Posterior vena cava (tissue), 2 donors: ENCODE measurements around the gene JPT2. TPM values are rescaled to one million over a fixed set of nuclear protein-coding genes. Genes with fewer than 3 reads are reported as not detected.

ENCODE experiments used
- DNase-seq: peaks from one replicate; pipeline ENCODE4 v3.0.0-alpha.2; 2020; ENCODE audit warnings: low spot score
- intact Hi-C, 2 donors: fragments of 100-400 bp; cut with DNase I; formaldehyde crosslinking; loops; one replicate each; pipeline versions ENCODE4 v1.14.1 to v1.14.2; 2022 to 2023
- microRNA-seq, 2 donors: library from miRNA; unstranded; fragments of <30 nt; microRNA quantifications; one replicate each; pipeline ENCODE4 v1.2.0, GENCODE V29; 2020 to 2021; ENCODE audit warnings: borderline microRNAs expressed in 2 of 2
- total RNA-seq, 2 donors: library from RNA; stranded (reverse); fragmentation: NEBNext Ultra II Directional; extraction: Animal tissue kit (Norgen Biotek cat#: 25700); gene quantifications; one replicate each; pipeline ENCODE4 v1.2.1, GENCODE V29; 2021
- donor health status: DM: yes; HTN: yes; CAD: no.
- donor health status: DM: yes; HTN: yes; CAD: no.

The JPT2 gene
- total RNA-seq, 2 donors from 2014 or later: 23.3 to 31.1 TPM

DNA sequence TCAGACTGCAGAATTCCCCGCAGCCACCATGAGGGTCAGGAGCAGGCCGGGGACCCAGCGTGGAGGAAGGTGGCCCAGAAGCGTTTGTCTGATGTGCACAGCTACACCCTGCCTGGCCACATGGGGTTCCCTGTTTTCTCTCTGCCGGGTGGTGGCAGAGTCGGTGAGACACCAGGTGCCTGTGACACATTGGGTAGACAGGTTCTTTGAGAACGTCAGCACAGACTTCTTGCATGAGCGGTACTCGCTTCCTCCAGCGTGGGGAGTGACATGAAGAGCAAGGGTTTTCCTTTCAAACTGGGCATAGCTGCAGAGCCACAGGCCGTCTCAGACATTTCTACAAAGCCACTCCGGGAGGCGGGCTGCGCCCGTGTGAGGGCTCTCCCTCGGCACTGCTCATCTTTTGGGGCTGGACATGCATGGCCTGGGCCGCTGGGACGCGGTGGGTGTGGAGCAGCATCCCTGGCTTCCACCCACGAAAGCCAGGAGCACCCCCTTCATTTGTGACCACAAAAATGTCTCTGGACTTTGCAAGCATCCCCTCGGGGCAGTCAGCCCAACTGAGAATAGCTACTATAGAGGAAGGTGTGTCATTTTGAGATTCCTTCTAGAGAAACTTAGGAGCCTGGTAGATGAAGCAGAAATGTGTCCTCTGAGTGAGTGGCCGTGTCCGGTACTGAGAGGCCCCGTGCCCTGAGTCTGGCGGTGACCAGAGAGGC, 67.3 kb downstream of the JPT2 start:
- DNase-seq: no peak
- intact Hi-C loops: no loop called here

- intact Hi-C loops: no loop called here
- no peak for DNase-seq
Observed at GRCh38 chr16:1745900-1746692, 68.0 kb downstream of the JPT2 start.

GRCh38 chr16:1746693-1747195, 68.7 kb downstream of the JPT2 start:
- intact Hi-C loops: no loop called here
- DNase-seq: no peak

DNA sequence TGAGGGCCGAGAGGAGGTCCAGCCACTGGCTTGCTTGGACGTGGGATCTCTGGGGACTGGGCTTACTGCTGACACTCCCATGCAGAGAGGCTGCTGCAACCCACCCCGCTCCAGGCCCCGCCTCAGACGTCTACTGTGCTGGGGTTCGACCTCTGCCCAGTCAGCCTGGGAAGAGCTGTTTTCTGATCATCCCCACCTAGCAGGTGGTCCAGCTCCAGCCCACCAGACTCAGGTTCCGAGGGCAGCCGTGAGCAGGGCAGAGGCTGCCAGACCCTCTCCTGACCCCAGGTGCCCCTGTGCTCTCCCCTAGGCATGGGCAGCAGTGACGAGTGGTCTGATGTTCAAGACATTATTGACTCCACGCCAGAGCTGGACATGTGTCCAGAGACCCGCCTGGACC, 69.9 kb downstream of the JPT2 start:
- intact Hi-C loops: no loop called here
- DNase-seq: no peak

- intact Hi-C loops: no loop called here
- DNase-seq: no peak
Observed at GRCh38 chr16:1749152-1750117, 71.4 kb downstream of the JPT2 start.

Small RNAs within 50 kb of the gene (microRNA-seq; reads per million reads assigned to microRNA genes)
- 0.97 to 1.3 reads per million in 2 donors for gene MIR3177

Other genes starting within 250 kb of the JPT2 start
- gene PERCC1, start 247.2 kb upstream of the JPT2 start, total RNA-seq: not detected
- gene CCDC154, start 233.7 kb upstream of the JPT2 start, total RNA-seq: under 1 TPM; 0.42 to 0.76 TPM
- gene CLCN7, start 203.3 kb upstream of the JPT2 start, total RNA-seq: 10 to 100 TPM; 35.8 to 52.6 TPM
- gene PTX4, start 189.3 kb upstream of the JPT2 start, total RNA-seq: under 1 TPM in 1 of 2 donors, not detected in 1; 0.14 TPM
- 10 to 100 TPM; 20.8 to 21.4 TPM for gene TELO2, start 184.9 kb upstream of the JPT2 start, total RNA-seq
- gene TMEM204, start 144.6 kb upstream of the JPT2 start, total RNA-seq: 10 to 100 TPM; 23.7 to 36.5 TPM
- 10 to 100 TPM; 13.1 to 14.9 TPM for gene IFT140, start 66.2 kb upstream of the JPT2 start, total RNA-seq
- 10 to 100 TPM; 12.1 to 12.4 TPM for gene CRAMP1, start 65.9 kb upstream of the JPT2 start, total RNA-seq
- 10 to 100 TPM; 37.1 to 42.3 TPM for gene MAPK8IP3, start 27.9 kb downstream of the JPT2 start, total RNA-seq
- 10 to 100 TPM; 31.6 to 47.0 TPM for gene NME3, start 93.3 kb downstream of the JPT2 start, total RNA-seq
- 10 to 100 TPM; 10.2 to 12.0 TPM for gene EME2, start 94.5 kb downstream of the JPT2 start, total RNA-seq
- 10 to 100 TPM; 37.3 to 45.8 TPM for gene MRPS34, start 94.9 kb downstream of the JPT2 start, total RNA-seq
- 10 to 100 TPM; 21.7 to 26.7 TPM for gene SPSB3, start 104.3 kb downstream of the JPT2 start, total RNA-seq
- 10 to 100 TPM; 30.4 to 30.9 TPM for gene NUBP2, start 104.7 kb downstream of the JPT2 start, total RNA-seq
- gene IGFALS, start 115.4 kb downstream of the JPT2 start, total RNA-seq: under 1 TPM in 1 of 2 donors, not detected in 1; 0.10 TPM
- 10 to 100 TPM; 36.1 to 48.2 TPM for gene HAGH, start 148.5 kb downstream of the JPT2 start, total RNA-seq
- gene FAHD1, start 148.9 kb downstream of the JPT2 start, total RNA-seq: 10 to 100 TPM; 14.0 to 17.3 TPM
- not detected for gene MEIOB, start 193.9 kb downstream of the JPT2 start, total RNA-seq
- not detected for gene HS3ST6, start 240.1 kb downstream of the JPT2 start, total RNA-seq